ENCODE results near the gene BRINP3. TPM values are rescaled to one million over a fixed set of nuclear protein-coding genes. Genes with fewer than 3 reads are reported as not detected.

Gene BRINP3
- total RNA-seq, 6 donors from 2014 or later: 0.17 to 1.6 (median 1.1) TPM; not detected in 2

GRCh38 chr1:190259424-190259823 is 218.2 kb downstream of the BRINP3 start:
- no peaks in the 10 kb centered on the region for H3K9me3 ChIP-seq
- no peak for DNase-seq
- H3K4me3 ChIP-seq: no peak overlapping the region
- no peaks in the 10 kb centered on the region for H3K36me3 ChIP-seq
- H3K27ac ChIP-seq: no peak overlapping the region
- H3K4me1 ChIP-seq: no peaks in the 10 kb centered on the region
- WGBS, 2 donors: 83 to 92% methylated on average over 1 of the region's 1 CpG
- no peak for TF ChIP-seq EP300 (IDR thresholded peaks at IDR 0.05)
- no peak for TF ChIP-seq CTCF (IDR thresholded peaks at IDR 0.05)
- no peak for TF ChIP-seq POLR2AphosphoS5 (IDR thresholded peaks at IDR 0.05)
- ATAC-seq (ENCODE audit: low FRiP score in 2 of 2): no peak
- no peaks in the 10 kb centered on the region for H3K27me3 ChIP-seq

DNA sequence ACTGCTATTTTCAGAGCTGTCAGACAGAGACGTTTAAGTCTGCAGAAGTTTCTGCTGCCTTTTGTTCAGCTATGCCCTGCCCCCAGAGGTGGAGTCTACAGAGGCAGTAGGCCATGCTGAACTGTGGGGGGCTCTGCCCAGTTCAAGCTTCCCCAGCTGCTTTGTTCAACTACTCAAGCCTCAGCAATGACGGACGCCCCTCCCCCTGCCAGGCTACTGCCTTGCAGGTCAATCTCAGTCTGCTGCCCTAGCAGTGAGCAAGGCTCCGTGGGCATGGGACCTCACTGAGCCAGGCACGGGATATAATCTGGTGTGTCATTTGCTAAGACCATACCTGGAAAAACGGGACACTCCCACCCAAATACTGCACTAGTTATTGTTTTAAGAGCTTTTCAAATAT is 219.7 kb downstream of the BRINP3 start:
- H3K27ac ChIP-seq: no peak overlapping the region
- H3K36me3 ChIP-seq: no peaks in the 10 kb centered on the region
- no peak for DNase-seq
- no peaks in the 10 kb centered on the region for H3K4me1 ChIP-seq
- H3K27me3 ChIP-seq: no peaks in the 10 kb centered on the region
- ATAC-seq (ENCODE audit: low FRiP score in 2 of 2): no peak
- 63 to 71% methylated on average over 4 to 6 of the region's 6 CpGs for WGBS, 2 donors
- TF ChIP-seq CTCF (IDR thresholded peaks at IDR 0.05) (no peak), POLR2AphosphoS5 (IDR thresholded peaks at IDR 0.05) (no peak), EP300 (IDR thresholded peaks at IDR 0.05) (no peak), POLR2A (IDR thresholded peaks at IDR 0.05) (no peak)
- peaks cover 0 to 4% (median 0%) of the 10 kb centered on the region in 4 donors for H3K9me3 ChIP-seq
- H3K4me3 ChIP-seq: no peak overlapping the region

- H3K36me3 ChIP-seq: no peaks in the 10 kb centered on the region
- H3K27me3 ChIP-seq: no peaks in the 10 kb centered on the region
- DNase-seq: no peak
- H3K9me3 ChIP-seq: peaks cover 0 to 5% (median 0%) of the 10 kb centered on the region in 4 donors
- TF ChIP-seq POLR2A (IDR thresholded peaks at IDR 0.05) (no peak), EP300 (IDR thresholded peaks at IDR 0.05) (no peak), CTCF (IDR thresholded peaks at IDR 0.05) (no peak), POLR2AphosphoS5 (IDR thresholded peaks at IDR 0.05) (no peak)
- ATAC-seq (ENCODE audit: low FRiP score in 2 of 2): no peak
- no peaks in the 10 kb centered on the region for H3K4me1 ChIP-seq
- H3K4me3 ChIP-seq: no peak overlapping the region
- H3K27ac ChIP-seq: no peak overlapping the region
Measured at GRCh38 chr1:190252046-190252445, 225.6 kb downstream of the BRINP3 start.

DNA sequence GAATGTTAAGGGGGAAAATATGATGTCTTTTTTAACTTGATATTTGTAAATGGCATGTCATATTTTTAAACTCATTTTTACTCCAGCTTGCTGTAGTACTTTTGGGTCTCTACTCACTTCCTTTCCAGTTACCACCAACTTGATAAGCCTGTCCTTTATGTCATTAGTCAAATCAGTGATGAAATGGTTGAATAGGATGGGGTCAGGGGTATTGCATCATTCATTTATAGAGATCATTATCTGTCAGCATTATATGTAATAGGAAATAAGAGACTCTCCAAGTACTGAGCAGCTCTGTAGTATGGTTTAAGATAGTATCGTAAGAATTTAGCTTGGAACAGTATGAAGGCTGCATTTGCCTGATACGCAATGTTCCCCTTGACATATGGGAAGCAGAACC is 227.3 kb downstream of the BRINP3 start:
- Histone ChIP-seq H3K4me1 (no peaks in the 10 kb centered on the region), H3K9me3 (peaks cover 0 to 5% (median 0%) of the 10 kb centered on the region in 4 donors), H3K36me3 (no peaks in the 10 kb centered on the region), H3K4me3 (no peak overlapping the region), H3K27ac (no peak overlapping the region), H3K27me3 (no peaks in the 10 kb centered on the region)
- DNase-seq (no peak), ATAC-seq (ENCODE audit: low FRiP score in 2 of 2) (no peak)
- WGBS, 2 donors: 98 to 100% methylated on average over 2 of the region's 2 CpGs
- no peak for TF ChIP-seq CTCF (IDR thresholded peaks at IDR 0.05)

DNA sequence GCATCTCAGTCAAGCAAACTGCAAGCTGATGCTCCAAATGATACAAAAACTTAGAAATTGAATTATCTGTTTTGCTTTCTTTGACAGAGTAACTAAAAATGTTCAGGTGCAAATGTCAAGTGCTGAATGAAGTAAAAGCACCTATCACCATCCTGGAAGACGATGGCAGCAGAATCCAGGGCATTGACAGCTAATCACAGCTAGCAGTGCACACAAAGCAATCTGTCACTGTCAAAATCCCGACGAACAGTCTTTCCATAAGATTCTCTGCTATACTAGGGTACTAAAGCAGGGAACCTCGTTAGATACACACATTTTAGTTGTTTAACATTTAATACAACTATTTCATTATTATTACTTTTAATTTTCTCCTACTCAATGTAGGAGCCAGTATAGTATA is 233.3 kb downstream of the BRINP3 start:
- TF ChIP-seq EP300 (IDR thresholded peaks at IDR 0.05) (no peak), POLR2AphosphoS5 (IDR thresholded peaks at IDR 0.05) (no peak), CTCF (IDR thresholded peaks at IDR 0.05) (no peak), POLR2A (IDR thresholded peaks at IDR 0.05) (no peak)
- Histone ChIP-seq H3K4me3 (no peak overlapping the region), H3K4me1 (no peaks in the 10 kb centered on the region), H3K27me3 (no peaks in the 10 kb centered on the region), H3K27ac (no peak overlapping the region), H3K36me3 (no peaks in the 10 kb centered on the region), H3K9me3 (no peaks in the 10 kb centered on the region)
- no peak for DNase-seq
- no peak for ATAC-seq (ENCODE audit: low FRiP score in 2 of 2)
- WGBS, 2 donors: 46 to 47% methylated on average over 4 of the region's 4 CpGs

All from upper lobe of left lung (tissue), 6 donors.